K562 (cell line): ENCODE data around the gene SERPINB11. TPM values are rescaled to one million over a fixed set of nuclear protein-coding genes. Genes with fewer than 3 reads are reported as not detected.

ENCODE experiments used
- ATF7 ChIP-seq: fragments of 450-650 bp; IDR thresholded peaks from 2 replicates; pipeline ENCODE4 v1.7.1; 2014; ENCODE audit warnings: mild to moderate bottlenecking, moderate library complexity
- E2F1 ChIP-seq: sonication (generic); formaldehyde crosslinking; IDR thresholded peaks from 2 replicates; pipeline ENCODE4 v1.8.1; 2023; ENCODE audit warnings: mild to moderate bottlenecking, missing genetic modification reagents, moderate library complexity
- E2F4 ChIP-seq: sonication (generic); formaldehyde crosslinking; IDR thresholded peaks from 2 replicates; pipeline ENCODE4 v1.8.0; 2022; ENCODE audit warnings: mild to moderate bottlenecking, low read depth, missing genetic modification reagents
- OTX1 ChIP-seq: fragments of 450-650 bp; formaldehyde crosslinking; IDR thresholded peaks from 2 replicates; pipeline ENCODE4 v1.4.0; 2022; ENCODE audit warnings: mild to moderate bottlenecking
- STAG1 ChIP-seq: sonication (generic); formaldehyde crosslinking; IDR thresholded peaks from 2 replicates; pipeline ENCODE4 v1.5.0; 2020; ENCODE audit warnings: missing genetic modification reagents, borderline replicate concordance
- STAT5A ChIP-seq: IDR thresholded peaks from 2 replicates; pipeline ENCODE4 v1.6.1; 2012; ENCODE audit warnings: low read length, inconsistent platforms, borderline replicate concordance
- TEAD2 ChIP-seq: fragments of 450-650 bp; IDR thresholded peaks from 2 replicates; pipeline ENCODE4 v1.6.1; 2016; ENCODE audit warnings: missing genetic modification characterization, control low read depth, missing compliant biosample characterization
- ZBTB40 ChIP-seq, 2 experiments: fragments of 450-650 bp in 1 of 2; sonication (generic) in 1 of 2; formaldehyde crosslinking in 1 of 2; IDR thresholded peaks; 2 replicates each; pipeline versions ENCODE4 v1.7.1 to v1.9.0; 2016 to 2022; ENCODE audit warnings: inconsistent platforms in 1 of 2, mild to moderate bottlenecking in 1 of 2, missing genetic modification reagents in 1 of 2
- ZNF212 ChIP-seq: fragments of 450-650 bp; formaldehyde crosslinking; IDR thresholded peaks from 2 replicates; pipeline ENCODE4 v1.4.0; 2020; ENCODE audit warnings: mild to moderate bottlenecking
- ZNF592 ChIP-seq: fragments of 450-650 bp; IDR thresholded peaks from 2 replicates; pipeline ENCODE4 v1.6.1; 2017; ENCODE audit warnings: antibody characterized with exemption, mild to moderate bottlenecking
- polyA plus RNA-seq, 8 experiments: library from polyadenylated mRNA; depleted of rRNA in 4 of 8; stranded (reverse) in 5 of 8; unstranded in 3 of 8; fragments of >200 nt; fragmentation: Nextera tagmentation in 2 of 8; fragmentation: Illumina TruSeq in 1 of 8; extraction: Ambion mirVana in 2 of 8; extraction: Trizol in 1 of 8; gene quantifications; 2 replicates each; pipeline versions ENCODE4 v1.2.1 to v1.2.3, GENCODE V29; 2011 to 2014; ENCODE audit warnings: inconsistent platforms in 1 of 8, missing spikeins in 1 of 8
- total RNA-seq, 7 experiments: library from RNA; depleted of rRNA in 6 of 7; stranded (reverse); fragments of >200 nt in 6 of 7; fragmentation: Illumina TruSeq in 2 of 7; extraction: Trizol in 2 of 7; gene quantifications; 2 replicates each; pipeline versions ENCODE4 v1.2.1 to v1.2.3, GENCODE V29; 2011 to 2021; ENCODE audit warnings: low replicate concordance in 1 of 7

SERPINB11 gene
- total and polyA plus RNA-seq, 9 of the 15 experiments (the other 6 are each of a cell fraction or from before 2014, with no cell fraction given) = not detected

GRCh38 chr18:63749489-63749888 is 46.7 kb downstream of the SERPINB11 start (continued):
- no peak for TF ChIP-seq STAG1
- TF ChIP-seq TEAD2 (tag) = no peak
- no peak for TF ChIP-seq ATF7
- TF ChIP-seq ZBTB40 (IDR thresholded peaks at IDR 0.05) = no peak
- no peak for TF ChIP-seq ZBTB40 (CRISPR knock-in tag; IDR thresholded peaks at IDR 0.05)
- TF ChIP-seq STAT5A = no peak
- TF ChIP-seq OTX1 (CRISPR knock-in tag) = no peak
- no peak for TF ChIP-seq E2F1
- TF ChIP-seq ZNF592 = no peak
- no peak for TF ChIP-seq E2F4
- no peak for TF ChIP-seq ZNF212 (CRISPR knock-in tag)
